ENCODE measurements around the gene DIPK1B.
A peak's percentile ranks its signal among the peaks of the same experiment; 100 is the strongest.

The DIPK1B gene

GRCh38 chr9:136691316-136692184, 20.8 kb upstream of the DIPK1B start:
- Histone ChIP-seq H2AK5ac (ENCODE audit: low read depth, low read length) (peak overlapping the region; percentile 97), H3K36me3 (replicated peaks in 1 of 2; ENCODE audit: control insufficient read depth in 2 of 2, insufficient read depth in 2 of 2, low read length in 2 of 2) (no peaks in the 10 kb centered on the region), H3K4ac (ENCODE audit: low read length) (no peak overlapping the region), H3K9me3 (replicated peaks in 1 of 2; ENCODE audit: control insufficient read depth in 2 of 2, insufficient read depth in 1 of 2, low read depth in 1 of 2, low read length in 2 of 2) (no peaks in the 10 kb centered on the region), H2BK15ac (ENCODE audit: low read length) (peak overlapping the region; percentile 89), H2BK5ac (ENCODE audit: low read length) (peak overlapping the region; percentile 90), H2AFZ (ENCODE audit: low read length) (no peak overlapping the region), H2BK120ac (ENCODE audit: low read depth, low read length) (no peak overlapping the region), H4K8ac (ENCODE audit: low read depth, low read length) (no peak overlapping the region), H3K4me3 (ENCODE audit: low read length in 2 of 2) (no peak overlapping the region), H3K27me3 (ENCODE audit: control insufficient read depth in 3 of 3, insufficient read depth in 3 of 3, low read depth in 1 of 3, low read length in 3 of 3) (peaks cover 4 to 65% (median 25%) of the 10 kb centered on the region in 3 experiments), H3K23ac (ENCODE audit: low read depth, low read length, poor library complexity) (peak overlapping the region; percentile 73), H3K14ac (ENCODE audit: low read length) (peak overlapping the region; percentile 94), H2BK12ac (ENCODE audit: low read length) (peak overlapping the region; percentile 90), H3K79me1 (ENCODE audit: low read depth, low read length) (peaks cover 5% of the 10 kb centered on the region), H3K9ac (ENCODE audit: low read depth, low read length, poor library complexity) (peak overlapping the region; percentile 44), H4K91ac (ENCODE audit: low read depth, low read length, poor library complexity) (no peak overlapping the region), H3K4me2 (ENCODE audit: insufficient read depth, low read length, poor library complexity, severe bottlenecking) (no peak overlapping the region), H3K27ac (replicated peaks; ENCODE audit: low read length) (no peak overlapping the region), H3K18ac (ENCODE audit: low read length) (peak overlapping the region; percentile 91), H3K4me1 (ENCODE audit: control insufficient read depth in 2 of 2, insufficient read depth in 1 of 2, low read depth in 1 of 2, low read length in 2 of 2) (peaks cover 11 to 12% of the 10 kb centered on the region in 2 donors)
- no peak for DNase-seq (ENCODE audit: low spot score)
- WGBS, 2 donors (ENCODE audit: extremely low coverage in 2 of 2, insufficient read length in 2 of 2, insufficient replicate concordance in 1 of 2) = no CpG with 5 or more reads among the region's 29 CpGs

- peak overlapping the region; percentile 92 for H2BK15ac ChIP-seq (ENCODE audit: low read length)
- H3K79me1 ChIP-seq (ENCODE audit: low read depth, low read length) = peaks cover 5% of the 10 kb centered on the region
- peak overlapping the region; percentile 97 for H3K23ac ChIP-seq (ENCODE audit: low read depth, low read length, poor library complexity)
- peak overlapping the region; percentile 48 for H4K8ac ChIP-seq (ENCODE audit: low read depth, low read length)
- H3K36me3 ChIP-seq (replicated peaks in 1 of 2; ENCODE audit: control insufficient read depth in 2 of 2, insufficient read depth in 2 of 2, low read length in 2 of 2) = no peaks in the 10 kb centered on the region
- DNase-seq (ENCODE audit: low spot score) = no peak
- H3K4me3 ChIP-seq (ENCODE audit: low read length in 2 of 2) = no peak overlapping the region
- H3K14ac ChIP-seq (ENCODE audit: low read length) = peak overlapping the region; percentile 47
- H3K27me3 ChIP-seq (ENCODE audit: control insufficient read depth in 3 of 3, insufficient read depth in 3 of 3, low read depth in 1 of 3, low read length in 3 of 3) = peaks cover 3 to 63% (median 18%) of the 10 kb centered on the region in 3 experiments
- H2AFZ ChIP-seq (ENCODE audit: low read length) = no peak overlapping the region
- H3K4me1 ChIP-seq (ENCODE audit: control insufficient read depth in 2 of 2, insufficient read depth in 1 of 2, low read depth in 1 of 2, low read length in 2 of 2) = peaks cover 13 to 16% of the 10 kb centered on the region in 2 donors
- H3K4me2 ChIP-seq (ENCODE audit: insufficient read depth, low read length, poor library complexity, severe bottlenecking) = peak overlapping the region; percentile 18
- H3K4ac ChIP-seq (ENCODE audit: low read length) = peak overlapping the region; percentile 53
- no peaks in the 10 kb centered on the region for H3K9me3 ChIP-seq (replicated peaks in 1 of 2; ENCODE audit: control insufficient read depth in 2 of 2, insufficient read depth in 1 of 2, low read depth in 1 of 2, low read length in 2 of 2)
- WGBS, 2 donors (ENCODE audit: extremely low coverage in 2 of 2, insufficient read length in 2 of 2, insufficient replicate concordance in 1 of 2) = no CpG with 5 or more reads among the region's 46 CpGs
- H3K18ac ChIP-seq (ENCODE audit: low read length) = peak overlapping the region; percentile 91
- peak overlapping the region; percentile 95 for H2BK12ac ChIP-seq (ENCODE audit: low read length)
- peak overlapping the region; percentile 21 for H3K9ac ChIP-seq (ENCODE audit: low read depth, low read length, poor library complexity)
- H2AK5ac ChIP-seq (ENCODE audit: low read depth, low read length) = peak overlapping the region; percentile 97
- no peak overlapping the region for H4K91ac ChIP-seq (ENCODE audit: low read depth, low read length, poor library complexity)
- peak overlapping the region; percentile 90 for H2BK5ac ChIP-seq (ENCODE audit: low read length)
- peak overlapping the region; percentile 17 for H2BK120ac ChIP-seq (ENCODE audit: low read depth, low read length)
- no peak overlapping the region for H3K27ac ChIP-seq (replicated peaks; ENCODE audit: low read length)
Measured at GRCh38 chr9:136692185-136693134, 19.9 kb upstream of the DIPK1B start.

DNA sequence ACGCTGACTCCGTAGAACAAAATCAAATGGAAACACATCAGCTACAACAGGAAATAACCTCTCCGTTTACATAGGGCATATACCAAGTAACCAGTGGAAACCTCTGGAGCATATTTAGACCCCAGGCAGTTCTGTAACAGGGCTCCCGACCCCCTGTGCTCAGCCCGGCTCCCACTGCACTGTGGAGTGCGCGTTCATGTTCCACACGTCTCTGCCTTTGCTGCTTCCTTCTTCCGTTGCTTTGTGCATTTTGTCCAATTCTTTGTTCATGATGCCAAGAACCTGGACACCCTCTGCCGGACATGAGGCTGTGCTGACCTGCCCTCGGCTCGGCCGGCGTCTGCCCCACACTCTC, 19.3 kb upstream of the DIPK1B start:
- Histone ChIP-seq H2BK15ac (ENCODE audit: low read length) (peak overlapping the region; percentile 92), H3K18ac (ENCODE audit: low read length) (no peak overlapping the region), H3K9ac (ENCODE audit: low read depth, low read length, poor library complexity) (no peak overlapping the region), H3K79me1 (ENCODE audit: low read depth, low read length) (peaks cover 5% of the 10 kb centered on the region), H3K4me1 (ENCODE audit: control insufficient read depth in 2 of 2, insufficient read depth in 1 of 2, low read depth in 1 of 2, low read length in 2 of 2) (peaks cover 13 to 22% of the 10 kb centered on the region in 2 donors), H3K4me3 (ENCODE audit: low read length in 2 of 2) (no peak overlapping the region), H4K8ac (ENCODE audit: low read depth, low read length) (no peak overlapping the region), H2AFZ (ENCODE audit: low read length) (no peak overlapping the region), H3K23ac (ENCODE audit: low read depth, low read length, poor library complexity) (no peak overlapping the region), H3K27ac (replicated peaks; ENCODE audit: low read length) (no peak overlapping the region), H3K36me3 (replicated peaks in 1 of 2; ENCODE audit: control insufficient read depth in 2 of 2, insufficient read depth in 2 of 2, low read length in 2 of 2) (no peaks in the 10 kb centered on the region), H2BK12ac (ENCODE audit: low read length) (peak overlapping the region; percentile 58), H2AK5ac (ENCODE audit: low read depth, low read length) (peak overlapping the region; percentile 97), H2BK5ac (ENCODE audit: low read length) (peak overlapping the region; percentile 90), H3K27me3 (ENCODE audit: control insufficient read depth in 3 of 3, insufficient read depth in 3 of 3, low read depth in 1 of 3, low read length in 3 of 3) (peaks cover 0 to 58% (median 12%) of the 10 kb centered on the region in 3 experiments), H2BK120ac (ENCODE audit: low read depth, low read length) (no peak overlapping the region), H3K9me3 (replicated peaks in 1 of 2; ENCODE audit: control insufficient read depth in 2 of 2, insufficient read depth in 1 of 2, low read depth in 1 of 2, low read length in 2 of 2) (no peaks in the 10 kb centered on the region), H3K4me2 (ENCODE audit: insufficient read depth, low read length, poor library complexity, severe bottlenecking) (no peak overlapping the region), H3K14ac (ENCODE audit: low read length) (no peak overlapping the region), H4K91ac (ENCODE audit: low read depth, low read length, poor library complexity) (no peak overlapping the region), H3K4ac (ENCODE audit: low read length) (no peak overlapping the region)
- WGBS, 2 donors (ENCODE audit: extremely low coverage in 2 of 2, insufficient read length in 2 of 2, insufficient replicate concordance in 1 of 2) = no CpG with 5 or more reads among the region's 14 CpGs
- DNase-seq (ENCODE audit: low spot score) = no peak
